K562 (cell line): ENCODE results near the gene RNF13. TPM values are rescaled to one million over a fixed set of nuclear protein-coding genes. Genes with fewer than 3 reads are reported as not detected.

Source experiments
- CTCFL ChIP-seq: IDR thresholded peaks from 2 replicates; pipeline ENCODE4 v1.6.1; 2011; ENCODE audit warnings: borderline replicate concordance, low read depth, mild to moderate bottlenecking, moderate library complexity, low read length; ENCODE audit not compliant: insufficient read depth, poor library complexity, severe bottlenecking
- PBX2 ChIP-seq, 2 experiments: IDR thresholded peaks in 1 of 2; conservative IDR thresholded peaks in 1 of 2; 2 replicates each; pipeline ENCODE4 v1.6.1; 2016; ENCODE audit warnings: low read depth in 2 of 2, mild to moderate bottlenecking in 1 of 2, missing compliant biosample characterization in 1 of 2, missing genetic modification characterization in 1 of 2, moderate library complexity in 1 of 2
- RAD21 ChIP-seq, 2 experiments: fragments of 250-450 bp in 1 of 2; fragments of 450-650 bp in 1 of 2; sonication (Bioruptor Pico) in 1 of 2; formaldehyde crosslinking in 1 of 2; IDR thresholded peaks in 1 of 2; conservative IDR thresholded peaks in 1 of 2; 2 replicates each; pipeline versions ENCODE4 v1.4.0 to v1.8.0; 2020 to 2022; ENCODE audit warnings: mild to moderate bottlenecking in 2 of 2, moderate library complexity in 1 of 2
- SMC3 ChIP-seq: conservative IDR thresholded peaks from 2 replicates; pipeline ENCODE4 v1.6.1; 2011; ENCODE audit warnings: low read depth, low read length, improper control_type of control experiment; ENCODE audit not compliant: insufficient read depth
- THRB ChIP-seq: fragments of 450-650 bp; formaldehyde crosslinking; conservative IDR thresholded peaks from 2 replicates; pipeline ENCODE4 v1.4.0; 2022; ENCODE audit warnings: mild to moderate bottlenecking, missing genetic modification characterization
- ZNF707 ChIP-seq: fragments of 250-450 bp; sonication (Bioruptor Pico); conservative IDR thresholded peaks from 2 replicates; pipeline ENCODE4 v1.8.0; 2022; ENCODE audit warnings: inconsistent platforms, mild to moderate bottlenecking, moderate library complexity
- ZNF77 ChIP-seq: fragments of 250-450 bp; sonication (Bioruptor Pico); IDR thresholded peaks from 2 replicates; pipeline ENCODE4 v1.5.0; 2020
- polyA plus RNA-seq, 8 experiments: library from polyadenylated mRNA; depleted of rRNA in 4 of 8; stranded (reverse) in 5 of 8; unstranded in 3 of 8; fragments of >200 nt; fragmentation: Nextera tagmentation in 2 of 8; fragmentation: Illumina TruSeq in 1 of 8; extraction: Ambion mirVana in 2 of 8; extraction: Trizol in 1 of 8; gene quantifications; 2 replicates each; pipeline versions ENCODE4 v1.2.1 to v1.2.3, GENCODE V29; 2011 to 2014; ENCODE audit warnings: inconsistent platforms in 1 of 8, missing spikeins in 1 of 8
- total RNA-seq, 7 experiments: library from RNA; depleted of rRNA in 6 of 7; stranded (reverse); fragments of >200 nt in 6 of 7; fragmentation: Illumina TruSeq in 2 of 7; extraction: Trizol in 2 of 7; gene quantifications; 2 replicates each; pipeline versions ENCODE4 v1.2.1 to v1.2.3, GENCODE V29; 2011 to 2021; ENCODE audit warnings: low replicate concordance in 1 of 7
- TF ChIP-seq, protein P1 (sequence below), 2 experiments: fragments of 450-650 bp; formaldehyde crosslinking in 1 of 2; IDR thresholded peaks; 2 replicates each; pipeline versions ENCODE4 v1.4.0 to v1.6.1; 2014 to 2020; ENCODE audit warnings: mild to moderate bottlenecking in 2 of 2, borderline replicate concordance in 1 of 2, low read depth in 1 of 2
- TF ChIP-seq, protein P2 (sequence below): sonication (generic); formaldehyde crosslinking; IDR thresholded peaks from 2 replicates; pipeline ENCODE4 v1.8.1; 2022; ENCODE audit warnings: missing genetic modification reagents

Gene RNF13
- total and polyA plus RNA-seq, 9 of the 15 experiments (the other 6 are each of a cell fraction or from before 2014, with no cell fraction given): 12.7 to 35.8 (median 18.9) TPM

- TF ChIP-seq, protein P1, sequence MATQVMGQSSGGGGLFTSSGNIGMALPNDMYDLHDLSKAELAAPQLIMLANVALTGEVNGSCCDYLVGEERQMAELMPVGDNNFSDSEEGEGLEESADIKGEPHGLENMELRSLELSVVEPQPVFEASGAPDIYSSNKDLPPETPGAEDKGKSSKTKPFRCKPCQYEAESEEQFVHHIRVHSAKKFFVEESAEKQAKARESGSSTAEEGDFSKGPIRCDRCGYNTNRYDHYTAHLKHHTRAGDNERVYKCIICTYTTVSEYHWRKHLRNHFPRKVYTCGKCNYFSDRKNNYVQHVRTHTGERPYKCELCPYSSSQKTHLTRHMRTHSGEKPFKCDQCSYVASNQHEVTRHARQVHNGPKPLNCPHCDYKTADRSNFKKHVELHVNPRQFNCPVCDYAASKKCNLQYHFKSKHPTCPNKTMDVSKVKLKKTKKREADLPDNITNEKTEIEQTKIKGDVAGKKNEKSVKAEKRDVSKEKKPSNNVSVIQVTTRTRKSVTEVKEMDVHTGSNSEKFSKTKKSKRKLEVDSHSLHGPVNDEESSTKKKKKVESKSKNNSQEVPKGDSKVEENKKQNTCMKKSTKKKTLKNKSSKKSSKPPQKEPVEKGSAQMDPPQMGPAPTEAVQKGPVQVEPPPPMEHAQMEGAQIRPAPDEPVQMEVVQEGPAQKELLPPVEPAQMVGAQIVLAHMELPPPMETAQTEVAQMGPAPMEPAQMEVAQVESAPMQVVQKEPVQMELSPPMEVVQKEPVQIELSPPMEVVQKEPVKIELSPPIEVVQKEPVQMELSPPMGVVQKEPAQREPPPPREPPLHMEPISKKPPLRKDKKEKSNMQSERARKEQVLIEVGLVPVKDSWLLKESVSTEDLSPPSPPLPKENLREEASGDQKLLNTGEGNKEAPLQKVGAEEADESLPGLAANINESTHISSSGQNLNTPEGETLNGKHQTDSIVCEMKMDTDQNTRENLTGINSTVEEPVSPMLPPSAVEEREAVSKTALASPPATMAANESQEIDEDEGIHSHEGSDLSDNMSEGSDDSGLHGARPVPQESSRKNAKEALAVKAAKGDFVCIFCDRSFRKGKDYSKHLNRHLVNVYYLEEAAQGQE (IDR thresholded peaks at IDR 0.05; ENCODE audit: borderline replicate concordance): peak; percentile 36; the same call in 1 of the 2 replicates
- TF ChIP-seq, protein P1 (CRISPR knock-in tag; IDR thresholded peaks at IDR 0.05; ENCODE audit: low read depth): no peak
- TF ChIP-seq, protein P2, sequence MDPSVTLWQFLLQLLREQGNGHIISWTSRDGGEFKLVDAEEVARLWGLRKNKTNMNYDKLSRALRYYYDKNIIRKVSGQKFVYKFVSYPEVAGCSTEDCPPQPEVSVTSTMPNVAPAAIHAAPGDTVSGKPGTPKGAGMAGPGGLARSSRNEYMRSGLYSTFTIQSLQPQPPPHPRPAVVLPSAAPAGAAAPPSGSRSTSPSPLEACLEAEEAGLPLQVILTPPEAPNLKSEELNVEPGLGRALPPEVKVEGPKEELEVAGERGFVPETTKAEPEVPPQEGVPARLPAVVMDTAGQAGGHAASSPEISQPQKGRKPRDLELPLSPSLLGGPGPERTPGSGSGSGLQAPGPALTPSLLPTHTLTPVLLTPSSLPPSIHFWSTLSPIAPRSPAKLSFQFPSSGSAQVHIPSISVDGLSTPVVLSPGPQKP: no peak
- TF ChIP-seq ZNF77: no peak
- no peak for TF ChIP-seq THRB (CRISPR knock-in tag)
- TF ChIP-seq SMC3: peak; percentile 60
- peak; percentile 52 to 66; a peak in 3 of 4 replicates for TF ChIP-seq RAD21 (CRISPR knock-in tag; conservative IDR thresholded peaks at IDR 0.05 in 1 of 2, IDR thresholded peaks at IDR 0.05 in 1 of 2)
- TF ChIP-seq PBX2 (CRISPR knock-in tag; IDR thresholded peaks at IDR 0.05; ENCODE audit: low read depth): no peak
- peak; percentile 42; the same call in 1 of the 2 replicates for TF ChIP-seq PBX2 (tag; conservative IDR thresholded peaks at IDR 0.05; ENCODE audit: low read depth)
- TF ChIP-seq CTCFL: peak; percentile 4
- no peak for TF ChIP-seq ZNF707 (CRISPR knock-in tag)
Observed at GRCh38 chr3:149771652-149772271, 41.3 kb upstream of the RNF13 start (continued).
